CD4-positive, alpha-beta T cell (primary cell): ENCODE measurements around the gene TTC1. TPM values are rescaled to one million over a fixed set of nuclear protein-coding genes. Genes with fewer than 3 reads are reported as not detected.

Experiments used
- ATAC-seq: fragments of 200-7000 bp; cut with Tn5 transposase; one replicate; pipeline ENCODE4 v1.10.0; 2022; ENCODE audit warnings: mild to moderate bottlenecking; ENCODE audit not compliant: poor library complexity
- CTCF ChIA-PET: fragments of 350-600 bp; sonication (Branson Sonifier 250); formaldehyde crosslinking; loops from one replicate; lab custom pipeline; 2021; ENCODE audit warnings: antibody characterized with exemption, inconsistent platforms; lab: Charles Lee
- POLR2A ChIA-PET: fragments of 350-600 bp; sonication (Branson Sonifier 250); formaldehyde crosslinking; loops from one replicate; lab custom pipeline; 2021; ENCODE audit warnings: antibody characterized with exemption, inconsistent platforms; lab: Charles Lee
- DNase-seq, 14 experiments: peaks; one replicate each; pipeline ENCODE4 v3.0.0-alpha.2; 2013 to 2020; ENCODE audit warnings: mixed read lengths in 2 of 14
- H3K27ac ChIP-seq, 2 donors: one replicate each; pipeline versions ENCODE4 v1.5.1 to v1.7.0; 2013; ENCODE audit warnings: low read length in 2 of 2, low read depth in 1 of 2, mild to moderate bottlenecking in 1 of 2
- H3K27me3 ChIP-seq, 2 experiments: 1 replicate in 1 of 2; 2 replicates in 1 of 2; pipeline versions ENCODE4 v1.6.1 to v1.7.0; 2013; ENCODE audit warnings: low read length in 2 of 2, control low read depth in 1 of 2, mild to moderate bottlenecking in 1 of 2, moderate library complexity in 1 of 2; ENCODE audit not compliant: insufficient read depth in 2 of 2, control insufficient read depth in 1 of 2
- H3K36me3 ChIP-seq: one replicate; pipeline ENCODE4 v1.6.1; 2013; ENCODE audit warnings: low read length, control low read depth; ENCODE audit not compliant: insufficient read depth
- H3K4me1 ChIP-seq: one replicate; pipeline ENCODE4 v1.6.1; 2013; ENCODE audit warnings: low read length, control low read depth; ENCODE audit not compliant: insufficient read depth
- H3K4me3 ChIP-seq: one replicate; pipeline ENCODE4 v1.5.1; 2013; ENCODE audit warnings: mild to moderate bottlenecking, low read length, moderate library complexity
- H3K9me3 ChIP-seq, 2 experiments: 1 replicate in 1 of 2; 2 replicates in 1 of 2; pipeline versions ENCODE4 v1.6.1 to v1.7.0; 2013; ENCODE audit warnings: low read length in 2 of 2, mild to moderate bottlenecking in 2 of 2, control low read depth in 1 of 2, moderate library complexity in 1 of 2; ENCODE audit not compliant: control insufficient read depth in 1 of 2, insufficient read depth in 1 of 2
- H3K27ac Mint-ChIP-seq: one replicate; pipeline ENCODE4 v1.8.0; 2020; ENCODE audit warnings: mixed read lengths
- H3K27me3 Mint-ChIP-seq: one replicate; pipeline ENCODE4 v1.8.0; 2021; ENCODE audit warnings: mixed read lengths
- H3K36me3 Mint-ChIP-seq: one replicate; pipeline ENCODE4 v1.8.0; 2021; ENCODE audit warnings: low read depth, mixed read lengths
- H3K4me1 Mint-ChIP-seq: one replicate; pipeline ENCODE4 v1.8.0; 2021; ENCODE audit warnings: low read depth, mixed read lengths
- H3K4me3 Mint-ChIP-seq: one replicate; pipeline ENCODE4 v1.8.0; 2020; ENCODE audit warnings: mild to moderate bottlenecking, mixed read lengths
- H3K9me3 Mint-ChIP-seq: one replicate; pipeline ENCODE4 v1.8.0; 2020; ENCODE audit warnings: mixed read lengths
- CTCF ChIP-seq: fragments of 200-600 bp; IDR thresholded peaks from one replicate; pipeline ENCODE4 v1.8.0; 2022; ENCODE audit warnings: antibody characterized with exemption, mild to moderate bottlenecking
- intact Hi-C, 2 experiments: fragments of 100-400 bp; cut with DNase I in 1 of 2; cut with micrococcal nuclease in 1 of 2; formaldehyde crosslinking; loops; one replicate each; pipeline versions ENCODE4 v1.15.1 to v1.9.0; 2023 to 2025; cut with DNase I, micrococcal nuclease
- total RNA-seq, 174 experiments: library from RNA in 2 of 174; stranded (reverse) in 2 of 174; gene quantifications; one replicate each; pipeline ENCODE4 v1.2.3 and lab custom pipeline; 2021 to 2026

TTC1 gene
- total RNA-seq, 2 experiments from 2014 or later, result 15.9 to 16.3 TPM

DNA sequence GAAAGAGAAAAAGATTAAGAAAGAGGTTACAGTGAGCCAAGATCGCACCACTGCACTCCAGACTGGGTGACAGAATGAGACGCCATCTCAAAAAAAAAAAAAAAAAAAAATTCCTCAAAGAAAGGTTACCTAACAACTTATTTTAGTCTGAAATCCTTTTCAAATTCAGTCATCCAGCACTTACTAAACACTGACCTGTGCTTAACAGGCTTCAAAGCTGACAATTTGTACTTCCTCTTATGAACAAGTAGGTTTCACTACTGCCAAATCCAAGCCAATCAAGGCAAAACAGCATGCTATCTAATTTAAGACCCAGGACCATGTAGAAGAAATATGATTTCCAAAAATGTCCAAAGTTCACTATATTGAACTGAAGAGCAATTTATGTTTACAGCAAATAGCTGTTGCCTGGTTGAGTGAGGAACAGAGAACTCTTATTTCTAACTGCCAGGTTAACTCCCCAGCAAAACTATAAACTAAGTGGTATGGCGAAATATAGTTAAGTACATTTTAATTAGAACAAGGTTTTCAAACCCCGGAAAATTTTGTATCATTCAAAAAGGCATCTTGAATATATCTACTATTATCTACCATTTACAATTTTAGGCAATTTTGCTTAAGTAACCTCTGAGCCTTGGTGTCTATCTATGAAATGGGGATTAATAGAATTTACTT lies 96.9 kb downstream of the TTC1 start:
- Histone ChIP-seq H3K27ac (no peak overlapping the region), H3K4me1 (peaks cover 4% of the 10 kb centered on the region), H3K4me3 (no peak overlapping the region), H3K27me3 (no peaks in the 10 kb centered on the region), H3K9me3 (no peaks in the 10 kb centered on the region), H3K36me3 (peaks cover 31% of the 10 kb centered on the region)
- intact Hi-C loops, result no loop called here
- CTCF ChIA-PET, result interaction anchor here (0.6 to 1.7 kb wide), 2 partner anchors 13 to 1603 kb away, joined by 3 to 4 read pairs; partner anchors contain the start of gene PWWP2A
- TF ChIP-seq CTCF, result no peak
- H3K36me3 Mint-ChIP-seq, result peaks cover 74% of the 10 kb centered on the region
- H3K4me1 Mint-ChIP-seq, result peaks cover 38% of the 10 kb centered on the region
- no peaks in the 10 kb centered on the region for H3K27me3 Mint-ChIP-seq
- H3K9me3 Mint-ChIP-seq, result no peaks in the 10 kb centered on the region
- POLR2A ChIA-PET, result no interaction called here
- H3K27ac Mint-ChIP-seq, result peak overlapping the region; percentile 43
- no peak overlapping the region for H3K4me3 Mint-ChIP-seq
- no peak for ATAC-seq
- DNase-seq, result peak in 1 of 14 experiments; percentile 13

DNA sequence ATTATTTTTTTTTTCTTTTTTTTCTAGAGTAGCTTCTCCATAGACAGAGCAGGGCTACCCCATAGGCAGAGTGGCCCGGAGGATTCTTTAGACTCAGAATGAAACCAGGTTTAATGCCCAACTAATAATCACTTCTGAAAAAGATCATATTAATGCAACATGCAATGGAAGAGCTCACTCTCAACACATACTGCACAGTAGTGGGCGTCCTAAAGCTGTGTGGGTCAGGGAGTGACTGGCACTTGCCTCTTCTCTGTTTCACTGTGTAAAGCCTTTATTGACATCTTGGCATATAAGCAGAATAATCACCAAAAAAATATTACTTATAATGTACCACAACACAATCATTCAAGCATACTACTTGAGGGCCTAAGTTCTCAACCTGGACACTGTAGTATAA lies 99.2 kb downstream of the TTC1 start:
- Mint-ChIP-seq H3K27me3 (no peaks in the 10 kb centered on the region), H3K4me1 (peaks cover 36% of the 10 kb centered on the region), H3K27ac (no peak overlapping the region), H3K36me3 (peaks cover 76% of the 10 kb centered on the region), H3K4me3 (no peak overlapping the region), H3K9me3 (no peaks in the 10 kb centered on the region)
- ATAC-seq (no peak), DNase-seq (no peak)
- Histone ChIP-seq H3K36me3 (peaks cover 41% of the 10 kb centered on the region), H3K27me3 (no peaks in the 10 kb centered on the region), H3K27ac (no peak overlapping the region), H3K4me1 (peaks cover 4% of the 10 kb centered on the region), H3K4me3 (no peak overlapping the region), H3K9me3 (no peaks in the 10 kb centered on the region)
- intact Hi-C loops, result no loop called here
- no peak for TF ChIP-seq CTCF
- ChIA-PET CTCF (no interaction called here), POLR2A (interaction anchor here (3.0 kb wide), 1 partner anchor 11 kb away, joined by 10 read pairs; the partner anchor contains the start of gene PWWP2A)

Other genes starting within 250 kb of the TTC1 start
- not detected for gene ADRA1B, start 92.7 kb upstream of the TTC1 start, total RNA-seq
- gene PWWP2A, start 110.3 kb downstream of the TTC1 start, total RNA-seq, result 10 to 100 TPM; 18.2 to 23.2 TPM
- gene FABP6, start 220.4 kb downstream of the TTC1 start, total RNA-seq, result not detected